GM15510 (cell line): Measurements from ENCODE around the gene THRA.

ENCODE experiments used
- POLR2A ChIP-seq: IDR thresholded peaks from 3 replicates; pipeline ENCODE4 v1.6.1; 2011; ENCODE audit warnings: borderline replicate concordance; ENCODE audit not compliant: insufficient read length; ENCODE audit errors: extremely low read depth

The THRA gene

DNA sequence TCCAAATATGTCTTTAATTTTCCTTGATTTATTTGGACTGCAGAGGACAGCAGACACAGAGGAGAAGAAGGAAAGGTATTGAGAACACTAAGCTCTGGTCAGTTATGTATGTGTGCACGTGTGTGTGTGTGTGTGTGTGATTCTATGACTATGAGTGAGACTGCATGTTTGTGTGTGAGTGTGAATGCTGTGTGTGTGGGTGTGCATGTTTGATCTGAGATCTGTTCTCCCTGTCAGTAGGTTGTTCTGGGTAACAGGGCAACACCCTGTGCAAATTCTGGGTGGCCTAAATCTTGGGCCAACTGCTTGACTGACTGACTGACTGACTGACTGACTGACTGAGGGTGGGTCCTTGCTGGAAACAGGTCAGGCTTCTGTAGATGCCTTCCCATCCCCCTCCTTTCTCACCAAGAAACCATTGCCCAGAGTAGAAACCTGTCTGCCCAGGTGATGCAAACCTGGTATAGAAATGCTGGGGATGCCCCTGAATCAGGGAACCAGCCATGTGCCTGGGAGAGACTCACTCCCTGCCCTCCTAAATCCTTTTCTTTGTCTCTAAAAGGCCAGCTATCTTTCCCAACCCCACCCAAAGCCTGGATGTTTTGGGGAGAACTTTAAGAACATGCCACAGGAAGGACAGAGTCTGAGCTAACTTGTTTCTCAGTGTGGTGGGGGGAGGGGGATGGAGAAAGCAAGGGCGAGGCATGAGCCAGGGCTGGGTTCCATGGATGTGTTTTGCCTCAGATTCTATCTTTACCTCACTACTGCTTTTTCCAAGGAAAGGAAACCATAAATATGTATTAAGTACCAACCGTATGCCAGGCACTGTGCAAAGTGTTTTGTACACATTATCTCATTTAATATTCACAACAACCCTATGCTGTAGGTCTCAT lies 42.1 kb downstream of the THRA start:
- no peak for TF ChIP-seq POLR2A

DNA sequence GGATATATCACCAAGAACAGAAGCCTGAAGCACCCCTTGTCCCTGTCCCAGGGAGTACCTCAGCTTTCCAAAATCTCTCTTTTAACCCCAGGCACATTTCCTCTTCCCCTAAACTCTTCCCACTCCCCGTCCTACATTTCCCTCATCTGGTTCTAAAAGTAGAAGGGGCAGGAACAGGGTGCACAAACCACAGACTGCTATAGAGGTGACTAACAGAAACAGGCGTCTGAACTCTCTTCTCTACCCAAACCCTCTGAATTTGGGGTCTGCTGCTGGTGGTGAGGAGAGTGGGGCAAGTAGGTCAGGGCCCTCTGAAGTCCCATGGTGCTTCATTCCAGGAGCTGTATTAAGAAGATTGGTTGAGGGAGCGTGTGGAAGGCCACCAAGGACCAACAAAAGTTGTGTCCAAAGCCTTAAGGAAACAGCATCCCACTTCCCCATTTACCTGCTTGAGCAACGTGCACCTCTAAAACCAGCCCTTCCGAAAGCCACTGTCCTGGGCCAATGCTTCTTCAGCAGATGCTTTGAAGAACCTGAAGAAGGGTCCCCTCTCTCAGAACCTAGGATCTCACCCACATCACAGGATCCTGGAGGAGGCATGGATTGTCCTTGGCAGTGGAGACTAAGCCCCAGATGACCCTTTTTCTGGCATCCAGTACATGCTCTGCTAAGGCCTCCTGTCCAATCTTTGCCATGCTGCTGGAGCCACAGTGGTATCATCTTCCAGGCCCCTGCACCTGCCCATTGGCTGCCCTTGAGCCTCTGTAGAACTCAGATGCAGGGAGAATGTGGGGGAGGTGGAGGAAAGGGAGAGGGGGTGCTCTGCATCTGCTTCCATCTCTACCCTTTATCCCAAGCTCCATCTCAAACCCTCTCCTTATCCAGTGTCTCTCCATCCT lies 43.3 kb downstream of the THRA start:
- no peak for TF ChIP-seq POLR2A

DNA sequence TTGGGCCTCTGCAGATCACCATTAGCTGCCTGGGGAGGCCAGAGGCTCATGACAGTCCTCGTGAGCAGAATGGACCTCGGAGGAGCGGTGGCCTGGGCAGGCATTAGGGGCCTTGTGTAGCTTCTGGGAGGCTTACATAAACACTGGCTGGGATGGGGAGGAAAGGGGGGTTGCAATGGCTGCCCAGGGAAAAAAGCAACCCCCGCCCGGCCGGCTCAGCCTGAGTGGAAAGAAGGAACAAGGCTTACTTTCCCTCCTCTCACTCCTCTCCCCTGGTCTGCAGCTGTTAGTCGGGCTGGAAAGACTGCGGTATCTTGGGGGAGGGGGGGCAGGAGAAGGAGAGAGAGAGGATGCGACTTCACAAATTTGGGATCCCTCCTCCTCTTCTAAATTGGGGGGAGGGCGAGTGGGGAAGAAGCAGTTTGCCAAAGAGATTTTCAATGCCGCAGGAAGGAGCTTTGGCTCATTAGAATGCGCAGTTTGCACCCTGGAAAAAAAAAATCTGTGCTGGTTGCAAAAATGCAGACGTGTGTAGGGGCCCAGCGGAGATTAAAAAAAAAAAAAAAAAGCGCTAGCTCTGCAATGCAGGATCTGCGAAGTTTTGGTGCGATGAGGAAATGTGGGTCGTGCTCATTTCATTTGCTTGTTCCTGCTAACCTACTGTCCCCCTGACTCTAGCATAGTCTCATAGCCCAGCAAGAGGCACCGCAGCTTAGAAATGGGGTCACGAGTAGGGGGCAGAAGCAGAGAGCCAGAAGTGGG lies 44.2 kb downstream of the THRA start:
- no peak for TF ChIP-seq POLR2A

DNA sequence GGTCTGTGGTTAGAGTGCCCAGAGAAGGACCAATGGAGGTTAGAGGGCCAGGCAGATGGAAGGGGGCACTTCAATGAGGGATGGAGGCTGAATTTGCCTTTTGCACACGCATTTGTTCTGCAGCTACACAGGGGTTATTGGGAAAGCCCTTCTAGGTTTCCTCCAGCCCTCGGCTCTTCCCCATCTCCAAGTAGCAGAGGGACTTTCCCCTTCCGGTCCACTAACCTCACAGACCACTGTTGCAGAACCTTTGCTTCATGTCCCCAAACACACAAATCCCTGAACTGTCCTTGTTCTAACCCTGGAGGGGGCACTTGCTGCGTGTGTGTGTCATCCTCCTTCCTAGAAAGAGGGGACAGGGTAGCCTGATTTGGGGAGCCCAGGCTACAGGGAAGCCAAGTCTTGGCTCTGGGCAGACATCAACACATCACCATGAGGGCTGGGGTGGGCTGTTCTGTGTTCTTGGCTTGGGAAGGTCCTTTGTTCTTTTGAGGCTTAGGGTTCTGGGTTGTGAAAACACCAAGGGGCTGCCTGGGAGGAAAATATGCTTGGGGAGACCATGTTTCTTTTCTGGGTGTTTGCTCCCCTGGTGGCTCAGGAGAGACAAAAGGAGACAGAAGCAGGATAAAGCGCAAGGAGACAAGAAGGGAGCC lies 44.9 kb downstream of the THRA start:
- TF ChIP-seq POLR2A = no peak

DNA sequence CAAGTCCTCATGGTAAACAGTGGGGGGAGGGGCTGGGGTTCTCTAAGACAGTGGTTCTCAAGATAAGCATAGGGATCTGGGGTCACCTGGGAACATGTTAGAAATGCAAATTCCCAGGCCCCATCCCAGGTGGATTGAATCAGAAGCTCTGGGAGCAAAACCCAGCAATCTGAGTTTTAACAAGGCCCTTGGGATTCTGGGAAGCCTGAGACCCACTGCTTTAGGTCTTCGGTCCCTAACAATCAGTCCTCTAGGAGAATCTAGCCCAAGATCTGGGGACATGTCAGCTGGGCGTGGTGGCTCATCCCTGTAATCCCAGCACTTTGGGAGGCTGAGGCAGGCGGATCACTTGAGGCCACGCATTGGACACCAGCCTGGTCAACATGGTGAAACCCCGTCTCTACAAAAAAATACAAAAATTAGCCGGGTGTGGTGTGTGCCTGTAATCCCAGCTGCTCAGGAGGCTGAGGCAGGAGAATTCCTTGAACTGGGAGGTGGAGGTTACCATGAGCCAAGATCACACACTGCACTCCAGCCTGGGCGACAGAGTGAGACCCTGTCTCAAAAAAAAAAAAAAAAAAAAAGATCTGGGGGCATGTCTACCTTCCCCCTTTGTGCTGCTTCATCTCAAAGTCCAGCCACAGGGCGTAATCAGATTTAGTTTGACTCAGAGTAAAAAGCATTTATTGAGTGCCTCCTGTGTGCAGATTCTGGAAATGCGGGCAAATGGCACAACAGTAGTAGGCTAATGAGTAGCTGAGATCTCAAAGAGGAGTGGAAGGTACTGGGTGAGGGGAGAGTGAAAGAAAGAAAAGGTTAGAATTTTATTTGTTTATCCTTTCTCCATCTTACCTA lies 46.4 kb downstream of the THRA start:
- TF ChIP-seq POLR2A = no peak

DNA sequence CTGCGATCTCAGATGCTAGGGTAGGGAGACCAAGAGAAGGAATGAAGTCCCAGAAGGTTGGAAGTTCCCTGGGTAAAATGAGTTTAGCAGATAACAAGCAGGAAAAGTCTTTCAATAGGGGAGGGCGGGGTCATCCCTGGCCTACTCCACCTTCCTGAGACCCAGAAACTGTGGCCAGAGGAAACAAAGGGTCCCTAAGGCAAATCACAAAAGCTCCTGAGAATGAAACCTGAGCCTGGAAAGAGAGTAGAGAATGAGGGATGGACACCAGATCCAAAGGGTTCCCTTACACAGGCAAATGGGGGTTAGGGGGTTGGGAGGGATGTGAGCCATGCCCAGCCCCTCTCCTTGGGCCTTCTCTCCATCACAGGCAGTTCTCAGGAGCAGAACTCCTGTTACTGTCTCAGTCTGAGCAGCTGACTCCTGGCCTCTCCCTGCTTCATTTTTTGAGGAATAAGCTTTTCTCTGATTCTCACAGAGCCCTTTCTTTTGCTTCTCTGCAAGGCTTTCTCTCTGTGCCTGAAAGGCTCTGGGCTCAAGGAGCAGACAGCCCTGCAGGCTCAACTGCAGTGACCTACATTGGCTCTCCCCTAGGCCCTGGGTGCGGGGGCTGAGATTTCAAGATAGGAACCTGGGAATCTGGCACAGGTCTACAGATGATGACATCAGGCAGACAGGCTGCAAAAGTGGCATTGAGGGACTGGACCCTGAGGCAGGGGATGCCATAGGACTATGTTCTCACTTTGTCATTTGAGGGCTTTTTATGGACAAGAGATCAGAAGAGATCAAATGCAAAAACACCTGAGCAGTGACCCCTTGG lies 47.5 kb downstream of the THRA start:
- no peak for TF ChIP-seq POLR2A

DNA sequence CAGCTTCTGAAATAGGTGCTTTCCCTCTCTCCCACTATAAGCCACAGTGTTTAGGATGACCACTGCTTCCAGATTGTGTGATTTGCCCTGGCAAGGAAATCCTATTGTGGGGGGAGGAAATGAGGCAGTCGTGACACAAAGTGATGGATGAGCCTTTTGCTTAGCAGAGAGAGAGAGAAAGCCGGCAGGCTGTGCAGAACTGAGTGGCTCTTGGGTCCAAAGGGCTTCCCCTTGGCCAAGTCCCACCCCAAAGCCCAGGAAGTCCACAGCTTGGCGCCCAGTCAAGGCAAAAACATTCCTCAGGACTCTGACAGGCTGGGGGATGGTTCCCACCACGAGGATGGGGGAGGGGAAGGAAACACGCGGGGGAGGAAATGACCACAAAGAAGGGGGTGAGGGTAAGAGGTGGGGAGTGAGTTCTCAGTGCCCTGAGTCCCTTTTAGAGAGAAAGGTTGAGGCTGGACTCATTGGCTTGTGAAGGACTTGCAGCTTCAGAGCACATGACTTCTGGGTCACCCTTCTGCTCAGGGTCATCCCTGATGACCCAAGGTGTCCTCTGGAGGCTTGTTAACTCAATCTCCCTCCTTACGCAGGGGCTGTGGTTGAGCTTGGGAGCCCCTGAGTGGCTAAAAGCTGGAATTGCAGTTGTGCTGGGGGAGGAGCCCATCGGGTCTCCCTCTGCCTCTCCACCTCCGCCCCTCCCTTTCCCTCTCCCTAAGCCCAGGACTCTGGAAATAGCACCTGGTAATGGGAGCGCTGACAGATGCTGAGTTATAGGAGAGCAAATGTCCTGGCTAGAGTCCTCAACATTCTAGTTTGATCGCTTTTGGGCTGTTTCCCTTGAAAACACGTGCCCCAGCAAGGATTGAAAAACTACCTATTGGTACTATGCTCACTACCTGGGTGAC lies 48.7 kb downstream of the THRA start:
- peak; percentile 32 for TF ChIP-seq POLR2A

DNA sequence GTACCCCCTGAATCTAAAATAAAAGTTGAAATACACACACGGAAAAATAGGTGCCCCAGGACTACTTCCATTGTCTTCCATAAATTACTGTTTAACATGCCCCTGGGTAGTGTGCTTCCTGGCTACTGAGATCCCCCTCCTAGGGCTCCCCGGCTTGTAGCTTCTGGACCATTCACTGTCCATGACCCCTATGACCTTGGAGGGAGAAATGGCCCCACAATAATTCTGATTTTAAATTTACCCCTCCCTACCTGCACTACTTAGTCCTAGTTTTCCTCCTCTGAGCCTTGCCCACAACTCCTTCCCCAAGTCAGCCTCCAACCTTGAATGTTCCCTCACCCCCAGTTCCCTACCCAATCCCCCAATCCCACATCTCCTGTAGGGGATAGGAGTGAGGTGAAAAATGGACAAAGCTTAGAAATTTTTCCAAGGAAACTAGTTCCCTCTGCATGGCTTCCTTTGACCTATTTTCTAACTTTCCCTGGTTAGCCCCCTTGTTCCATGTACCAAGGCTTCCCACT lies 49.5 kb downstream of the THRA start:
- TF ChIP-seq POLR2A = no peak

DNA sequence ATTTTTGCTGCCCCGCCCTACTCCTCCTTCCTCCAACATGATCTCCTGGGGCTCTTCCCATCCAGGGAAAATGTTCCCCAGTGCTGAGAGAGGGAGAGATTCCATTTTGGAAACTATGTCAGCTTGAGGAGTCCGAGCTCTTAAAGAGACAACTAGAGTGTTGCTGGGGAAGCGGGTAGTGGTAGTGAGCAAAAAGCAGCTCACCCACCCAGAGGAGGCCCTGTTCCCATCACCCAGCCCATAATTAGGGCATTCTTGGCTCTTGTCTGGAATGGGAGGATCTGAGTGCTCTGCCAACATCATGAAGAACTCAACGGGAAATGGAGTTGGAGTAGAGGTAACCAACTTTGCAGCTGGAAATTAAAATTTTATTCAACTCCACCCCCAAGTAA lies 49.9 kb downstream of the THRA start:
- no peak for TF ChIP-seq POLR2A

DNA sequence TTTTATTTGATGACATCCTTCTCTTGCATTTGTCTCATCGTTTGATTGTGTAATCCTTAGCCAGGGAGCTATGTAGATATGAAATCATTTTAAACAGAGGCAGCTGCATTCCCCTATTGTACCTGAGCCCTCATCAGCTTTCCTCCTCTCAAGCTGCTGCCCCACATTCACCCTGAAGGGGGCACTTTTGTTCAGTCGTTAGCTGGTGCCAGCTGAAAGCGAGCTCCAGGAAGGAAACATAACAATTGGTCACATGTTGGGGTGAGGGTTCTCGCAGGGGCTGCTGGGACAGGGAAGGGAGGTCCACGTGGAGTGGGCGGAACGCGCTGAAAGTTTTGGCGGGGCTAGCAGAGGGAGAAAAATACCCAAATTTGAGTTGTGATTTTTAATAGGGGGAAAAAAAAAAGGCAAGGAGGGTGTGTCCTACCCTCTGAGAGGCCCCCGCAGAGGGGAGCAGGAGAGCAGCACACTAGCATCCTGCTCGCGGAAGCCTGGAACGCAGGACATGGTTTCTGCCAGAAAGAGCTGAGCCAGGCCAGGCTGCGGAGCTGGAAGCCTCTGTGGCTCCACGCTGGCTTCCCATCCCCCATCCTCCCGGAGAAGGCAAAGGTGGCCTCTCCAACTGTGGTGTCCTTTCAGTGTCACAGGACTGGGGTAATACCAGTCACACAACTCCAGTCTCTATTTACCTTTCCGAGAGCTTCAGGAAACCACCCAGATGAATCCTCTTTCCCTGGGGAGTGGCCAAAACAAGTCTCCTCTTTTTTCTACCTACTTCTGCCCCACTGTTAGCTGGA lies 50.5 kb downstream of the THRA start:
- TF ChIP-seq POLR2A = peak; percentile 61

DNA sequence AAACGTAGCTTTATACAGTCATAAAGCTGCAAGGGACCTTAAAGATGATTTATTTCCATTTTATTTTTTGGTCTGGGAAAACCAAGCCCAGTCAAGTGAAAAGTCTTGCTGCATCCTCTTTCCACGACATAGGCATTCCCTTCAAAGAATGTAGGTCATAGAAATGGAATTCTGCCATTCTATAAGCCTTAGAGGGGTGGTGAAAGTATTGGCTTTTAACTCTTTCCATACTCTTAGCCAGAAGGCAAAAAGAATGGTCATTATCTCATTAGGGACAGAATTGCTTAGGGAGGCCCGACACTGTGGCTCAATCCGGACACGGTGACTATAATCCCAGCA lies 51.1 kb downstream of the THRA start:
- no peak for TF ChIP-seq POLR2A
